NCI-H2107 (cell line): ENCODE data around the gene OGFR.

ENCODE experiments used
- DNase-seq: peaks from one replicate; lab custom pipeline; 2025; lab: John Stamatoyannopoulos, UW

Gene OGFR

GRCh38 chr20:62815066-62815991, 10.7 kb downstream of the OGFR start:
- no peak for DNase-seq

- DNase-seq = no peak
These were observed 11.6 kb downstream of the OGFR start for GRCh38 chr20:62816031-62816883.

GRCh38 chr20:62816884-62817873, 12.5 kb downstream of the OGFR start, which contains the start of gene COL9A3:
Gene COL9A3 (plus strand): TSS chr20:62817050. CDS start chr20:62817065, 15 bp downstream.
- no peak for DNase-seq

DNA sequence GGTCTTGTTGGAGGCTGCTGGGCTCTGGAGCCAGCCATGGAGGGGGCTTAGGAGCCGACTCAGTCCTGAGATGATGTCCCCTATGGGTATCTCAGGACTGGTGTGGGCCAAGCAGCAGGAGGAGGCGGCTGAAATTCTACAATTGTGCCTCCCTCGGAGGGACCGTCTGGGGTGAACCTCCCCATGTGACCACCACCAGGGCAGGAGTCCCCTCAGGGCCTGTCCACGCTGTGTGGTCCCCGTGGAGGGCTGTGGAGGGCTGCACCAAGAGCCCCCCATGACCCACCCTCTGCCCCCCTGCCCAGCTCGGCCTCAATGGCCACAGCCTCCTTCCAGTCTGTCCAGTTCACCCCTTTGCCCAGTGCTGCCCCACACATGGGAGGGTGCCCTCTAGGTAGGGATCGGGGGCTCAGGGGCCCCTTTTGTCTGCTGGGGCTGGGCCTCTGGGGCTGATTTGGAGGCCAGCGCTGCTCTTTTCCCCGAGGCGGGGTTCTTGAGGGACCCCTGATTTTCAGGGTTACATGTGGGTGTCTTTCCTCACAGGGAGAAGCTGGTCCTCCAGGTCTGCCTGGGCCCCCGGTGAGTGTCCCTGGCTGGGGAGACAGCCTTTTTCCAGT, 13.4 kb downstream of the OGFR start:
- no peak for DNase-seq

- no peak for DNase-seq
These were observed 14.2 kb downstream of the OGFR start for GRCh38 chr20:62818592-62819493.

- DNase-seq = no peak
These were observed 15.0 kb downstream of the OGFR start for GRCh38 chr20:62819494-62820174.

DNA sequence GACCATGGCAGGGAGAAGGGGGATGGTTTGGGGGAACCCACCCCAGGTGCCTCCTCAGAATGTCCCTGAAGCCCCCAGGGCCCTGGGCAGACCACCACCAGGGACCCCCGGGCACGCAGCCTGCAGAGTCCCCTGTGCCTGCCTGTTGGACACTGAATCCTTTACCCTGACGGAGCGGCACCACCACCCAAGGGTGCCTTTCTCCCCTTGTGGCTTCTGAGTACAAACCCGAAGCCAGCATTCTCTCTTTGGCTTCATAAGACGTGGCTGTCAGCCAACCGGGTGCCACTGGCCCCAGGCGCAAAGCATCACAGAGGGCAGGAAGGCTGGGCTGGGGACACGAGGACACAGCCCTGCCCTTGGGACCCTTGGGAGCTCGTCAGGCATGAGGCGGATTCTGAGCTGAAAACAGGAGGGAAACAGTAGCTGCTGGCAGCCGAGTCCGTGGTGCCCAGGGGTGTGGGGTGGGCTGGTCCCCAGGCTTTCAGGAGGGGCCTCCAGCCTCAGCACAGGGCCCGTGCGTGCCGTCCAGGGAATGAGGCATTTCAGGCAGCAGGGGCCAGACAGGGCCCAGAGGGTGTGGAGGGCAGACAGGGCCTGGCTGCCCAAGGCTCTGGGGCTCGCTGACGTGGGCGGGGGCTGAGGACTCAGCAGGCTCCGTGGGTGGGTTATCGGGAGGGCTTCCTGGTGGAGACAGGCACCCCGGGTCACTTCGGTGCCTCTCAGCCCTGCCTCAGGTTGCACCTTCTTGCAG, 15.8 kb downstream of the OGFR start:
- no peak for DNase-seq

- no peak for DNase-seq
These were observed 16.5 kb downstream of the OGFR start for GRCh38 chr20:62820962-62821725.

- no peak for DNase-seq
These were observed 17.1 kb downstream of the OGFR start for GRCh38 chr20:62821726-62822210.

GRCh38 chr20:62822239-62822787, 17.7 kb downstream of the OGFR start:
- no peak for DNase-seq

DNA sequence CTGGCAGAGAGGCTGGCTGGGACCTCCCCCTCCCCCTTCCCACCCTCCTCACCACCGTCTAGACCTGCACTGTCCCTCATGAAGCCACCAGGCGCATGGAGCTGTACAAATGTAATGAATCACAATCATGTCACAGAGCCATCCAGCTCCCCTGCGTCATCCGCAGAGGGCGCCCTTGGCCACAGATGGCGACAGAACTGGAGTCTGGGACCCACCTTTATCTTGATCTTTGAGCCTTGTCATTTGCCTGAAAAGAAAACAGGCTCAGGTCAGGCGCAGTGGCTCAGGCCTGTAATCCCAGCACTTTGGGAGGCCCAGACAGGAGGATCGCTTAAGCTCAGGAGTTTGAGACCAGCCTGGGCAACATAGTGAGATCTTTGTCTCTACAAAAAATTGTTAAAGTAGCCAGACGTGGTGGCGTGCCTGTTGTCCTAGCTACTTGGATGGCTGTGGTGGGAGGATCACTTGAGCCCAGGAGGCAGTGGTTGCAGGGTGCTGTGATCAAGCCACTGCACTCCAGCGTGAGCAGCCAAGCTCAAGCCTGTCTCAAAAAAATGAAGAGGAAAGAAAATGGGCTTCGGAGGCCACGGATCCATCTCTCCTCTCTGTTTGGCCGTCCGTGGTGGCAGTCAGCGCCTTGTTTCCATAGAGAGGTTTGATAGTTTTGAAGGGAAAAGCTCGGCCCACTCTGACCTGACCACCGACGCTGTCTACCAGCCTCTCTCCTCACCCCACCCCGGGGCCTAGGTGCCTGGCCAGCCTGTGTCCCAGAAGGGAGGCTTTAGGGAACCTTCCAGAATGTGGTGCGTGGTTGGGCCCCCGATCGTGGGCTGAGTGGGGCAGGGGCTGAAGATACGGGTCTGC, 18.4 kb downstream of the OGFR start:
- DNase-seq = peak; percentile 74

GRCh38 chr20:62823688-62824475, 19.2 kb downstream of the OGFR start:
- DNase-seq = no peak

- no peak for DNase-seq
These were observed 20.1 kb downstream of the OGFR start for GRCh38 chr20:62824476-62825332.

DNA sequence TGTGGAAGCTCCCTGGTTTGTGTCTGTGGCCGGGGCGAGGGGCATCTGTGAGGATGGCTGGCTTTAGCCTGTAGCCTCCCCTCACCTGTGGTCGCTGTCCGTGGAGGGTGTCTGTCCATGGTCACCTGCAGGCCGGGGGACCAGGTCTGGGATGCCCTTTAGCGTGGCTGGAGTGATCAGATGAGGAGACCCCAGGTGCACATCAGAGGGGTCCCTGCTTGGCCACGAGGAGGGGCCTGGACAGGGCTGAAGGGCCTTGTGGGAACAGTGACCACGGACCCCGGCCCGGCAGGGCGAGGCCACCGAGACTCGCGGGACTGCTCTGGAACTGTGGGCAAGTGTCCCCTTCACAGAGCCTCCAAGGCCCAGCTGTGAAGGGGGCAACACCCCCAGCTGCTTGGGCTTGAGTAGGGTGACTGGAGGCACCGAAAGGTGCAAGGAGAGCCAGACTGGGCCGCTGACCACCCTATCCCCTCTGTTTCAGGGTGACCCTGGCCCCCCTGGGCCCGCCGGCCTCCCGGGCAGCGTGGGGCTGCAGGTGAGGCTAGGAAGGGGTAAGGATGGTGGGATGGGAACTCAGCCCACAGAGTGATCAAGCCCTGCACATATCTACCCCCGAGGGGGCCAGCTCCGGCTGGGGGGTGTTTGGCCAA, 20.8 kb downstream of the OGFR start:
- no peak for DNase-seq
